NCI-H1694 treated with DMSO at 0.1 percent for 48 hours (cell line): ENCODE measurements around the gene ZGPAT.

Source experiments
- DNase-seq: peaks from one replicate; lab custom pipeline; 2025; lab: John Stamatoyannopoulos, UW

The ZGPAT gene

GRCh38 chr20:63782521-63782971 is 74.7 kb downstream of the ZGPAT start:
- no peak for DNase-seq

- DNase-seq = no peak
These were observed 76.1 kb downstream of the ZGPAT start for GRCh38 chr20:63783970-63784369.

GRCh38 chr20:63785691-63786131 is 77.9 kb downstream of the ZGPAT start:
- DNase-seq = no peak
